OCI-M1 (cell line): Measurements from ENCODE around the gene HNRNPH2.

Experiments used
- DNase-seq: peaks from one replicate; lab custom pipeline; 2025; lab: John Stamatoyannopoulos, UW

The HNRNPH2 gene

GRCh38 chrX:101397779-101398178 is 10.2 kb upstream of the HNRNPH2 start:
- DNase-seq: no peak

GRCh38 chrX:101398694-101399093 is 9.3 kb upstream of the HNRNPH2 start:
- DNase-seq: no peak

GRCh38 chrX:101399825-101400224 is 8.2 kb upstream of the HNRNPH2 start:
- no peak for DNase-seq

- DNase-seq: peak; percentile 49
Observed at GRCh38 chrX:101407167-101407747, 765 bp upstream of the HNRNPH2 start.

- no peak for DNase-seq
Observed at GRCh38 chrX:101408532-101408841, 465 bp downstream of the HNRNPH2 start.

GRCh38 chrX:101409043-101409442 is 1.0 kb downstream of the HNRNPH2 start:
- DNase-seq: no peak

- no peak for DNase-seq
Observed at GRCh38 chrX:101410461-101410860, 2.4 kb downstream of the HNRNPH2 start.

GRCh38 chrX:101411984-101412383 is 4.0 kb downstream of the HNRNPH2 start:
- DNase-seq: no peak

- DNase-seq: peak; percentile 77
Observed at GRCh38 chrX:101415180-101416145, 7.4 kb downstream of the HNRNPH2 start.

GRCh38 chrX:101416691-101417090 is 8.7 kb downstream of the HNRNPH2 start:
- DNase-seq: no peak

GRCh38 chrX:101417190-101417589 is 9.2 kb downstream of the HNRNPH2 start:
- DNase-seq: no peak

GRCh38 chrX:101417981-101418841 is 10.2 kb downstream of the HNRNPH2 start:
- DNase-seq: no peak

- DNase-seq: no peak
Observed at GRCh38 chrX:101419489-101419888, 11.5 kb downstream of the HNRNPH2 start.

- no peak for DNase-seq
Observed at GRCh38 chrX:101427954-101428353, 19.9 kb downstream of the HNRNPH2 start.

GRCh38 chrX:101429934-101430333 is 21.9 kb downstream of the HNRNPH2 start:
- DNase-seq: no peak

GRCh38 chrX:101430457-101431078 is 22.5 kb downstream of the HNRNPH2 start:
- peak; percentile 42 for DNase-seq

GRCh38 chrX:101442085-101442484 is 34.1 kb downstream of the HNRNPH2 start:
- DNase-seq: no peak

- DNase-seq: no peak
Observed at GRCh38 chrX:101449279-101449678, 41.3 kb downstream of the HNRNPH2 start.

- peak; percentile 73 for DNase-seq
Observed at GRCh38 chrX:101450085-101450484, 42.1 kb downstream of the HNRNPH2 start.

GRCh38 chrX:101450961-101451360 is 42.9 kb downstream of the HNRNPH2 start:
- peak; percentile 1 for DNase-seq

GRCh38 chrX:101452056-101452455 is 44.0 kb downstream of the HNRNPH2 start:
- DNase-seq: peak; percentile 23

GRCh38 chrX:101460669-101461068 is 52.6 kb downstream of the HNRNPH2 start:
- peak; percentile 1 for DNase-seq
